GM12874 (cell line): ENCODE results near the gene SMC1A.

Experiments
- CTCF ChIP-seq: IDR thresholded peaks from 2 replicates; pipeline ENCODE4 v1.5.1; 2011; ENCODE audit warnings: low read depth, mild to moderate bottlenecking, control low read depth, low read length, moderate library complexity; ENCODE audit not compliant: insufficient read depth

SMC1A gene

GRCh38 chrX:53379008-53379710, 43.3 kb downstream of the SMC1A start:
- TF ChIP-seq CTCF: no peak

- no peak for TF ChIP-seq CTCF
These were observed 45.0 kb downstream of the SMC1A start for GRCh38 chrX:53377464-53377863.

GRCh38 chrX:53376888-53377287, 45.6 kb downstream of the SMC1A start:
- TF ChIP-seq CTCF: no peak

- TF ChIP-seq CTCF: no peak
These were observed 47.5 kb downstream of the SMC1A start for GRCh38 chrX:53374923-53375322.

- no peak for TF ChIP-seq CTCF
These were observed 48.1 kb downstream of the SMC1A start for GRCh38 chrX:53374222-53374820.

- no peak for TF ChIP-seq CTCF
These were observed 49.1 kb downstream of the SMC1A start for GRCh38 chrX:53373307-53373706.

GRCh38 chrX:53362449-53362848, 60.0 kb downstream of the SMC1A start:
- no peak for TF ChIP-seq CTCF
